Skeletal muscle tissue (tissue), 4 donors: ENCODE data around the gene ARHGAP6. TPM values are rescaled to one million over a fixed set of nuclear protein-coding genes. Genes with fewer than 3 reads are reported as not detected.
"Not testable (repeated sequence)": the region's sequence is repeated elsewhere in the genome, so short reads cannot be mapped to it uniquely, and the experiment has no call there.

Source experiments
- H3K27ac ChIP-seq: one replicate; pipeline ENCODE4 v1.7.0; 2013; ENCODE audit warnings: mild to moderate bottlenecking, low read depth, low read length, inconsistent platforms
- H3K27me3 ChIP-seq, 3 donors: one replicate each; pipeline ENCODE4 v1.7.0; 2013; ENCODE audit warnings: low read length in 3 of 3; ENCODE audit not compliant: control insufficient read depth in 3 of 3, insufficient read depth in 3 of 3
- H3K36me3 ChIP-seq, 3 donors: one replicate each; pipeline ENCODE4 v1.7.0; 2013; ENCODE audit warnings: low read length in 3 of 3; ENCODE audit not compliant: control insufficient read depth in 3 of 3, insufficient read depth in 3 of 3
- H3K4me1 ChIP-seq, 3 donors: one replicate each; pipeline ENCODE4 v1.7.0; 2013; ENCODE audit warnings: low read length in 3 of 3, mild to moderate bottlenecking in 3 of 3; ENCODE audit not compliant: control insufficient read depth in 3 of 3, insufficient read depth in 3 of 3
- H3K4me3 ChIP-seq, 3 donors: one replicate each; pipeline ENCODE4 v1.7.0; 2013; ENCODE audit warnings: low read length in 3 of 3
- H3K9ac ChIP-seq, 3 donors: one replicate each; pipeline ENCODE4 v1.7.0; 2013; ENCODE audit warnings: low read length in 3 of 3, mild to moderate bottlenecking in 3 of 3, moderate library complexity in 2 of 3, low read depth in 1 of 3
- H3K9me3 ChIP-seq, 3 donors: one replicate each; pipeline ENCODE4 v1.7.0; 2013; ENCODE audit warnings: low read length in 3 of 3; ENCODE audit not compliant: control insufficient read depth in 3 of 3
- total RNA-seq: library from RNA; depleted of rRNA; stranded (reverse); fragments of >200 nt; gene quantifications from one replicate; pipeline ENCODE4 v1.2.3, GENCODE V29; 2014
- donor health status: Osteomylitis.

Gene ARHGAP6
- total RNA-seq, 1 donor from 2014 or later: 8.4 TPM

GRCh38 chrX:11376163-11376562 lies 289.6 kb downstream of the ARHGAP6 start:
- Histone ChIP-seq H3K27me3 (no peaks in the 10 kb centered on the region), H3K27ac (no peak overlapping the region), H3K9ac (no peak overlapping the region), H3K4me3 (no peak overlapping the region), H3K4me1 (peaks cover 0 to 2% (median 0%) of the 10 kb centered on the region in 3 donors), H3K9me3 (no peaks in the 10 kb centered on the region), H3K36me3 (no peaks in the 10 kb centered on the region)

- Histone ChIP-seq H3K9me3 (no peaks in the 10 kb centered on the region), H3K27ac (no peak overlapping the region), H3K4me3 (no peak overlapping the region), H3K27me3 (no peaks in the 10 kb centered on the region), H3K4me1 (peaks cover 0 to 2% (median 0%) of the 10 kb centered on the region in 3 donors), H3K36me3 (no peaks in the 10 kb centered on the region), H3K9ac (no peak overlapping the region)
Measured at GRCh38 chrX:11375614-11376119, 290.1 kb downstream of the ARHGAP6 start.

GRCh38 chrX:11374570-11374969 lies 291.1 kb downstream of the ARHGAP6 start:
- Histone ChIP-seq H3K27ac (no peak overlapping the region), H3K9me3 (no peaks in the 10 kb centered on the region), H3K4me3 (no peak overlapping the region), H3K27me3 (no peaks in the 10 kb centered on the region), H3K36me3 (no peaks in the 10 kb centered on the region), H3K9ac (no peak overlapping the region), H3K4me1 (no peaks in the 10 kb centered on the region)

- Histone ChIP-seq H3K4me1 (no peaks in the 10 kb centered on the region), H3K27ac (no peak overlapping the region), H3K36me3 (no peaks in the 10 kb centered on the region)
Measured at GRCh38 chrX:11371106-11371505, 294.6 kb downstream of the ARHGAP6 start.

GRCh38 chrX:11367609-11368430 lies 297.9 kb downstream of the ARHGAP6 start:
- no peaks in the 10 kb centered on the region for H3K4me1 ChIP-seq
- no peak overlapping the region for H3K4me3 ChIP-seq
- no peaks in the 10 kb centered on the region for H3K27me3 ChIP-seq
- H3K9ac ChIP-seq: no peak overlapping the region
- no peaks in the 10 kb centered on the region for H3K9me3 ChIP-seq
- no peak overlapping the region for H3K27ac ChIP-seq
- no peaks in the 10 kb centered on the region for H3K36me3 ChIP-seq

More at GRCh38 chrX:11371106-11371505, 294.6 kb downstream of the ARHGAP6 start:
- Histone ChIP-seq H3K27me3 (no peaks in the 10 kb centered on the region), H3K4me3 (no peak overlapping the region), H3K9me3 (no peaks in the 10 kb centered on the region), H3K9ac (no peak overlapping the region)

- Histone ChIP-seq H3K27me3 (no peaks in the 10 kb centered on the region), H3K4me3 (no peak overlapping the region), H3K27ac (no peak overlapping the region), H3K9ac (no peak overlapping the region), H3K4me1 (no peaks in the 10 kb centered on the region), H3K36me3 (no peaks in the 10 kb centered on the region), H3K9me3 (no peaks in the 10 kb centered on the region)
Measured at GRCh38 chrX:11366998-11367595, 298.6 kb downstream of the ARHGAP6 start.

- Histone ChIP-seq H3K4me3 (no peak overlapping the region), H3K9me3 (no peaks in the 10 kb centered on the region), H3K9ac (no peak overlapping the region), H3K4me1 (no peaks in the 10 kb centered on the region), H3K36me3 (no peaks in the 10 kb centered on the region), H3K27ac (no peak overlapping the region), H3K27me3 (no peaks in the 10 kb centered on the region)
Measured at GRCh38 chrX:11365426-11365825, 300.3 kb downstream of the ARHGAP6 start.

- Histone ChIP-seq H3K4me3 (no peak overlapping the region), H3K27me3 (no peaks in the 10 kb centered on the region), H3K27ac (no peak overlapping the region), H3K36me3 (no peaks in the 10 kb centered on the region), H3K9ac (no peak overlapping the region), H3K9me3 (no peaks in the 10 kb centered on the region), H3K4me1 (no peaks in the 10 kb centered on the region)
Measured at GRCh38 chrX:11364835-11365234, 300.9 kb downstream of the ARHGAP6 start.

- not testable (repeated sequence) for H3K27me3 ChIP-seq, H3K27ac ChIP-seq, H3K4me3 ChIP-seq, H3K36me3 ChIP-seq, H3K9me3 ChIP-seq, H3K9ac ChIP-seq, H3K4me1 ChIP-seq
Measured at GRCh38 chrX:11363825-11364224, 301.9 kb downstream of the ARHGAP6 start.

- H3K27ac ChIP-seq: no peak overlapping the region
- H3K36me3 ChIP-seq: no peaks in the 10 kb centered on the region
- H3K4me1 ChIP-seq: no peaks in the 10 kb centered on the region
Measured at GRCh38 chrX:11363069-11363594, 302.6 kb downstream of the ARHGAP6 start.

More at GRCh38 chrX:11363069-11363594, 302.6 kb downstream of the ARHGAP6 start:
- H3K4me3 ChIP-seq: no peak overlapping the region
- H3K9ac ChIP-seq: no peak overlapping the region
- H3K9me3 ChIP-seq: no peaks in the 10 kb centered on the region
- H3K27me3 ChIP-seq: no peaks in the 10 kb centered on the region
